ENCODE results near the gene DIDO1. TPM values are rescaled to one million over a fixed set of nuclear protein-coding genes. Genes with fewer than 3 reads are reported as not detected.
"Not testable (repeated sequence)": the region's sequence is repeated elsewhere in the genome, so short reads cannot be mapped to it uniquely, and the experiment has no call there.

Gene DIDO1
- total RNA-seq, 2 donors from 2014 or later, result 58.3 to 65.7 TPM

DNA sequence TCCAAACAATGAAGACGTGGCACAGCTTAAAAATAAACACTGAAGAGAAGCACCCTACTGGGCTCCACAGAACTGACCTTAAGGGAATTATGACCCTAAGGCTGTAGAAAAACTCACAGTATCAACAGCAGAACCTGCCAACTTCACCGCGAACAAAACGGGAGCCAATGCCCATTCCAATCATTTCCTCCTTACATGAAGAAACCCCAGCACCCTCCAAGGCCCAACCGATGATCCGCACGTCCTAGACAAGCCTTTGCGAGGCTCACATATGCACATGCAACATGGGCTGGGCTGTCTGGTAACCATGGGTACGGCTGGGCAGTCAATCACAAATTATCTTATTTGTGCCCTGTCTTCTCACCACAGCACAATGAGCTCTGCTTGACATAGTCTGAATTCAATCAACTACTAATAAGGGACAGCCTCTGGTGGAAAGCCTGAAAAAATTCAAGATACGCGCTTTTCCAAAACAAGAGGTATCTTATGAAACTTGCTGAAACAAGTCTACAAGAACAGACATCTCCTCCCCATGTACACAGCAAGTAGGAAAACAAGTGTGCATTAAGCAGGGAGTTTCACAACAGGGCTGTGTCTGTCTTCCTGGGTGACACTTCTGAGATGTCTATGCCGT lies 1.7 kb downstream of the DIDO1 start:
- peaks cover 56% of the 10 kb centered on the region for H3K4me1 Mint-ChIP-seq
- peak overlapping the region; percentile 91 for H3K4me3 Mint-ChIP-seq
- H3K9me3 ChIP-seq (ENCODE audit: control insufficient read depth, low read length, poor library complexity, severe bottlenecking), result no peaks in the 10 kb centered on the region
- ATAC-seq (peak; percentile 23), DNase-seq (peak in 1 of 3 donors; percentile 42)
- H3K27me3 Mint-ChIP-seq, result no peaks in the 10 kb centered on the region
- H3K27ac Mint-ChIP-seq, result peak overlapping the region; percentile 98
- H3K36me3 Mint-ChIP-seq (ENCODE audit: low read depth), result peaks cover 2% of the 10 kb centered on the region

DNA sequence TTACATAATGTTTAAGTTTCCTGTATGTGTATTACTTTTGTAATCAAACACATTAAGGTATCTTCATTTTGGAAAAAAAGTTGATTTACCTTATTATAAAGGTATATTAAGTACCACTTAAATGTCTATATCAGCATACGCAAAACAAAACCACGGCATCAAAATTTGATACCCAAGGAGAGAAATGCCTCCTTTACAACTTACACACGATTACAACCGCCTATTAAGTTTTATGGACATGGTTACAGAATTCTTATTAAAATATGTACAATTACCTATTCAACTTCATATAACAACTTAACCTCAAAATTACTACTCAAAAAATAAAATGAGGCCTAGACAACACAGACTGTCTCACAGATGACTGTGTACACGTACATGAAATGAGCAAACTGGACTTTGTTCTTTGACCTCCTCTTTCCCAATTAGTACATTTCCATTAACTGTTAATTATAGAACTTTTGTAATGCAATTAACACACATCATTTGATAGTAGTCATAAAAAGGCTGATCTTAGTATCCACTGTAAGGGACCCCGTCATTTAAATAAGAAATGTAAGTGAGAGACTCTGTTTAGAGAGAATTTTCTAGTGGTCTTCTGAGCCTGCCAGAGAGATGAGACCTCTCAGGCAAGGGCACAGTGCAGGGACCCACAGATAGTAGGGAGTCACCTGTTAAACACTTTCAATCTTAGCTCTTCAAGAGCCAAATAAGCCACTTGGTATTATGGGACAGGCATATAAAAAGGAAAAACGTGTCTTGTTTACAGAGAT lies 2.5 kb downstream of the DIDO1 start:
- H3K4me1 Mint-ChIP-seq, result peaks cover 60% of the 10 kb centered on the region

DNA sequence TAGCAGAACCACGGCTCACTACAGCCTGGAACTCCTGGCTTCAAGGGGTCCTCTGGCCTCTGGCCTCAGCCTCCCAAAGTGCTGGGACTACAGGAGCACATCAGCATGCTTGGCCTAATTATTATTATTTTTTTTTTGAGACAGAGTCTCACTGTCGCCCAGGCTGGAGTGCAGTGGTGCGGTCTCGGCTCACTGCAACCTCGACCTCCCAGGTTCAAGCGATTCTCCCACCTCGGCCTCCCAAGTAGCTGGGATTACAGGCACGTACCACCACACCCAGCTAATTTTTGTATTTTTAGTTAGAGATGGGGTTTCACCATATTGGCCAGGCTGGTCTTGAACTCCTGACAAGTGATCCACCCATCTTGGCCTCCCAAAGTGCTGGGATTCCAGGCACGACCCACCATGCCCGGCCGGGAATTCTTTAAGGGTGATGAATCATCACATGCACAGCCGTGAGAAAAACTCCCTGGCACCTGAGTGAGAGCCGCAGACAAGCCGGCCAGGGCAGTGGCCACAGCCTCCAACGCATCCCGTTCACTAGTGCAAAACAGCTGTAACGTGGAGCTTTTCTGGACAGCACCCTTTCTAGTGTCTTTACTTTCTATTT lies 3.1 kb downstream of the DIDO1 start:
- Mint-ChIP-seq H3K4me1 (peaks cover 62% of the 10 kb centered on the region), H3K27ac (peak overlapping the region; percentile 98), H3K4me3 (peak overlapping the region; percentile 88)
- not testable (repeated sequence) for H3K27me3 Mint-ChIP-seq; H3K9me3 ChIP-seq (ENCODE audit: control insufficient read depth, low read length, poor library complexity, severe bottlenecking); ATAC-seq; DNase-seq; H3K36me3 Mint-ChIP-seq (ENCODE audit: low read depth)

More for the DNA sequence above, 2.5 kb downstream of the DIDO1 start:
- peak overlapping the region; percentile 98 for H3K27ac Mint-ChIP-seq
- H3K27me3 Mint-ChIP-seq, result no peaks in the 10 kb centered on the region
- H3K36me3 Mint-ChIP-seq (ENCODE audit: low read depth), result peaks cover 2% of the 10 kb centered on the region
- H3K9me3 ChIP-seq (ENCODE audit: control insufficient read depth, low read length, poor library complexity, severe bottlenecking), result no peaks in the 10 kb centered on the region
- peak overlapping the region; percentile 91 for H3K4me3 Mint-ChIP-seq
- DNase-seq (no peak), ATAC-seq (no peak)

DNA sequence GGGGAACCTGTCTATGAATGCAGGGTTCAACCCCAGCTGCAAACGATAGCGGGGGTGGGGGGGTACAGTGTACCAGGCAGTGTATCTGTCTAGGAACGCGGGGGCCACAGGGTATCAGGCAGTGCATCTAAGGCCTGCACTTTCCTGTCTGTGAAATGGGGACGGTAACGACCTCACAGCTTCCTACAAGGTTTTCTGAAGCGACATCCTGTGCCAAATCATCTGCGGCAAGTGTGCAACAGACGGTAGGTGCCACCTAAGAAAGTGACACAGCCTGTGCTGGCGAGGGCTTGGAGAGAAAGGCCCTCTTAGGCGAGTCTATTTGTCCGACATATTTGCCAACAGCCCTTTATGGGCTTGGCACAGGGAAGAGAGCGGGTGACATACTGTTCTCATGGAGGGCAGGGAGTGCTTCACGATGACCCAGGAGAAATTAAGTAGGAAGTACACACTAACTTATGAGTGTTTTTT lies 3.8 kb downstream of the DIDO1 start:
- no peaks in the 10 kb centered on the region for H3K9me3 ChIP-seq (ENCODE audit: control insufficient read depth, low read length, poor library complexity, severe bottlenecking)
- peak; percentile 13 for ATAC-seq
- no peaks in the 10 kb centered on the region for H3K27me3 Mint-ChIP-seq
- H3K4me1 Mint-ChIP-seq, result peaks cover 62% of the 10 kb centered on the region
- peak in 2 of 3 donors; percentile 22 to 37 for DNase-seq
- H3K4me3 Mint-ChIP-seq, result peak overlapping the region; percentile 88
- H3K27ac Mint-ChIP-seq, result peak overlapping the region; percentile 98
- peaks cover 2% of the 10 kb centered on the region for H3K36me3 Mint-ChIP-seq (ENCODE audit: low read depth)

DNA sequence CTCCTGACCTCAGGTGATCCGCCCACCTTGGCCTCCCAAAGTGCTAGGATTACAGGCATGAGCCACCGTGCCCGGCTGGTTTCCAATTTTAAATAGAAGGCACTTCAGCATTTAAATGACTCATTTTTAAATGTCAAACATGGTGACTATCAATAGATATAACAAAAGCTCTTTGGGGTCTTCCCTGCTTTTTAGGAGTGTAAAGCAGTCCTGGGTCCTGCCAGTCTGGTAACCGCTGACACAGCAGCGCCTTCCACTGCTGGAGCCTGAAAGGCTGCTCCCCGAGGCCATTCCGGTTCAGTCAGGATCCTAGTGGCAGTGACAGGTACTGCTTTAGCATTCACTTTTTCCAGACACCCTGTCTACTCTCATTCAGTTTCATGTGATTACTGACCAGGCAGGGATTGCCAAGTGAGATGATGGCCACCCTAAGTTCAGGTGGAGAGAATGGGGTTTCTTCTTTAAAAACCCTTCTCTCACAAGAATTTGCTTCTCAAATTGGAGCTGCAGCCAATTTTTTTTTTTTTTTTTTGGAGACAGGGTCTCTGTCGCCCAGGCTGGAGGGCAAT lies 5.1 kb downstream of the DIDO1 start:
- H3K4me3 Mint-ChIP-seq, result peak overlapping the region; percentile 86
- DNase-seq (peak; percentile 43 to 53 (median 45)), ATAC-seq (peak; percentile 56)
- peak overlapping the region; percentile 96 for H3K27ac Mint-ChIP-seq
- H3K9me3 ChIP-seq (ENCODE audit: control insufficient read depth, low read length, poor library complexity, severe bottlenecking), result no peaks in the 10 kb centered on the region
- peaks cover 67% of the 10 kb centered on the region for H3K4me1 Mint-ChIP-seq
- no peaks in the 10 kb centered on the region for H3K27me3 Mint-ChIP-seq
- H3K36me3 Mint-ChIP-seq (ENCODE audit: low read depth), result peaks cover 2% of the 10 kb centered on the region

DNA sequence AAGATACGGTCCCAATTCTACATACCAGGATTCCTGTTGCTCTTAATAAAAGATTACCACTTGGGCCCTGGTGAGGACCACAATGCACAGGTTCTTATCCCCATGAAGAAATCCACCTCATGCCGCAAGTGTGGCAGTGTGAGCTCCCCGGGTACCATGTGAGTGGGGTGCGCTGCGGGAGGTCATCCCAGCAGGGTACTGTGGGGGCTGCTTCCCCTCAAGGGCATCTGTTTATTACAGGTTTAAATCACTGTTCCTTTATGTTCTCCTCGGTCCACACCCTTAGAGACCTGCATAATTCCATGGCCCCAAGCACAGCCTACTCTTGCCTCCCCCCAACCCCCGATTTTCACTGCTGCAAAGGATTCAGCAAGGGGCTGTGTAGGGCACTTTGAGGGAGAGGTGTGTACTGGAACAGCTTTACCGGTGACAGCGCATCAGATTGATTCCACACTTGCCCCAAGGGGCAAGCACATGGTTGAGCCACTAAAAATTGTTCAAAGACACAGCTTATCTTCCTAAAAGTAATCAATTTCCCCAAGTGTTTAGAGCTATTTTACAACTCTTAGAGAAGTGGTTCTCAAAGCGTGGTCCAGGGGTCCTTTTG lies 6.2 kb downstream of the DIDO1 start:
- Mint-ChIP-seq H3K27me3 (no peaks in the 10 kb centered on the region), H3K4me3 (peak overlapping the region; percentile 92), H3K36me3 (ENCODE audit: low read depth) (peaks cover 2% of the 10 kb centered on the region), H3K27ac (peak overlapping the region; percentile 96), H3K4me1 (peaks cover 67% of the 10 kb centered on the region)
- DNase-seq (no peak), ATAC-seq (no peak)
- H3K9me3 ChIP-seq (ENCODE audit: control insufficient read depth, low read length, poor library complexity, severe bottlenecking), result no peaks in the 10 kb centered on the region

DNA sequence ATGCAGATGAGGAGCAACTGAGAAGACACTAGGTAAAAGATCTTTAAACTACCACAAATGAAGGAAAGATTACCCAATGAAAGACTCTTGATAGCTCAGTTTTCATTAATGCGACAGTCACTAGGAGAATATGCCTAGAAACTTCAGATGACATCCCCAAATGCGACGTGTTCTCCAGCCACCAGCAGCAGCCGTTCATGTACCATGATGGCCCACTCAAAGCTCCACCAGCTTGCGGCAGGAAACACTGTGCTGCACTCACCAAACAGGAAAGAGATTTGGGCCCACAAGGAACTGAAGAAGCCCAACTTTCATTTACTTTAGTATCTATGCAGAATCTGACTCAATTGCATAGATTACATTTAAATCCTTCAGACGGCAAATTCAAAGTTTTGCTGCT lies 7.5 kb downstream of the DIDO1 start:
- peak; percentile 73 for ATAC-seq
- H3K4me3 Mint-ChIP-seq, result peak overlapping the region; percentile 92

DNA sequence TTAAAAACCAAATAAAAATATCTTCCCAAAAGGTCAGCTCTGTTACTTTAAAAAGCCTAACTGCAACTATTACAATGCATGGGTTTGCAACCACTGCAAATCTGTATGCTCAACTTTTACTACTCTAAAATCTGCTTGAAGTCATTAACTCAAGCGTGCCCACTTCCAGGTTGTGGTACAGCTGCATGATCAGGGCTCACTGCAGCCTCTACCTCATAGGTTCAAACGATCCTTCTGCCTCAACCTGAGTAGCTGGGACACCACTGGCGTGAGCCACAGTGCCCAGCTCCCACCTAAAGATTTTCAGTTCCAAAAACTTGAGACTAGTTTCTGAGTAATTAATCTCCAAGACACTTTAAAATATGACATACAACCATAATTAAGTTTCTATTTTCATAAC lies 8.2 kb downstream of the DIDO1 start:
- H3K4me3 Mint-ChIP-seq, result peak overlapping the region; percentile 92
- H3K4me1 Mint-ChIP-seq, result peaks cover 67% of the 10 kb centered on the region
- ATAC-seq, result peak; percentile 51
- no peaks in the 10 kb centered on the region for H3K9me3 ChIP-seq (ENCODE audit: control insufficient read depth, low read length, poor library complexity, severe bottlenecking)
- H3K36me3 Mint-ChIP-seq (ENCODE audit: low read depth), result peaks cover 2% of the 10 kb centered on the region
- no peak for DNase-seq
- no peaks in the 10 kb centered on the region for H3K27me3 Mint-ChIP-seq
- H3K27ac Mint-ChIP-seq, result peak overlapping the region; percentile 96

More for the DNA sequence above, 7.5 kb downstream of the DIDO1 start:
- H3K27me3 Mint-ChIP-seq, result no peaks in the 10 kb centered on the region
- DNase-seq, result peak in 1 of 3 donors; percentile 35
- peaks cover 2% of the 10 kb centered on the region for H3K36me3 Mint-ChIP-seq (ENCODE audit: low read depth)
- H3K9me3 ChIP-seq (ENCODE audit: control insufficient read depth, low read length, poor library complexity, severe bottlenecking), result no peaks in the 10 kb centered on the region
- peaks cover 65% of the 10 kb centered on the region for H3K4me1 Mint-ChIP-seq
- H3K27ac Mint-ChIP-seq, result peak overlapping the region; percentile 96

DNA sequence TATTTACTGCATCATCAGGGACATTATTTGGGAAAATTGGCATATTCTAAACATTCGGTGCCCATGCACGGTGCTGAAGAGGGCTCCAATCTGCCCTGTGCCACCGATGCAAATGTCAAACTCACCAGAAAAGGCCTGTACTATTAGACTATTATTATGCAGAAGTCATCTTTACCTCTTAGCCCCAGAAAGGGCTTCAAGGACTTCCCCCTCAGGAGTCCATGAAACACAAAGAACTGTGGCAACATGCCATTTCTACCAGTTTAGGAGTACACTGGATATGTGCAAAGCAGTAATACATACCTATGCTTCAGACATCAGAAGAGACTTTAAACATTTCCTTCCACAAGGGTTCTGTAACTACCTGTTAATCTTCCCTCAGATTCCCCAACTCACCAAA lies 8.6 kb downstream of the DIDO1 start:
- no peaks in the 10 kb centered on the region for H3K27me3 Mint-ChIP-seq
- H3K4me3 Mint-ChIP-seq, result peak overlapping the region; percentile 92
- H3K36me3 Mint-ChIP-seq (ENCODE audit: low read depth), result peaks cover 2% of the 10 kb centered on the region
- ATAC-seq (no peak), DNase-seq (no peak)
- H3K9me3 ChIP-seq (ENCODE audit: control insufficient read depth, low read length, poor library complexity, severe bottlenecking), result no peaks in the 10 kb centered on the region
- H3K4me1 Mint-ChIP-seq, result peaks cover 68% of the 10 kb centered on the region
- peak overlapping the region; percentile 96 for H3K27ac Mint-ChIP-seq

DNA sequence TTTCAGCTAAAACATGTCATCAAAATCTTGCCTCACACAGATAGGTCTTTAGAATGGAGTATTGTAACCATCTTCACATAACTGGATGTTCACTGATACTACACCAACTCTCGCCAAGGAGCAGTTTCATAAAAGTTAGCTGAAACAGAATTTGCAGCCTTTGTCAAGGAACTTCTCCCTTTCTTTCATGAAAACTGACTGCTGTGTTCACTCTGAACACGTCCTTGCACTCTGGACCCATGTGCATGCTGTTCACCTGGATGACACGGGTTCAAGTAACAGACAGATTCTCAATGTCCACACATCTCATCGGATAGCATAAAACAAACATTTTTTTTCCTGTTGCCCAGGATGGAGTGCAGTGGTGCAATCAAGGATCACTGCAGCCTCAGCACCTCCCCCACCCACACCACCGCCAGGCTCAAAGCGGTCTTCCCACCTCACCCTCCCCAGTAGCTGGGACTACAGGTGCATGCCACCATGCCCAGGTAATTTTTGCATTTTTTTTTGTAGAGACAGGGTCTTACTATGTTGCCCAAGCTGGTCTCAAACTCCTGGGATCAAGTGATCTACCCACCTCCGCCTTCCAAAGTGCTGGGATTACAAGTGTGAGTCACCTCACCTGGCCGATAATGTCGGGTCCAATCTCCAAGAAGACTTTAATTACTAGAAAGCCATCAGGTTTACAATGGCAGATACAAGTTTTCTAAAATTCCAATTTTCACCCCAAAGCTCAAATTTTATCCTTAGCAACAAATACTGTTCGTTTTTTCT lies 9.4 kb downstream of the DIDO1 start:
- no peaks in the 10 kb centered on the region for H3K27me3 Mint-ChIP-seq
- no peaks in the 10 kb centered on the region for H3K9me3 ChIP-seq (ENCODE audit: control insufficient read depth, low read length, poor library complexity, severe bottlenecking)
- peak overlapping the region; percentile 67 for H3K27ac Mint-ChIP-seq
- H3K4me3 Mint-ChIP-seq, result peak overlapping the region; percentile 79
- DNase-seq, result no peak
- H3K4me1 Mint-ChIP-seq, result peaks cover 61% of the 10 kb centered on the region
- H3K36me3 Mint-ChIP-seq (ENCODE audit: low read depth), result peaks cover 2% of the 10 kb centered on the region
- no peak for ATAC-seq

DNA sequence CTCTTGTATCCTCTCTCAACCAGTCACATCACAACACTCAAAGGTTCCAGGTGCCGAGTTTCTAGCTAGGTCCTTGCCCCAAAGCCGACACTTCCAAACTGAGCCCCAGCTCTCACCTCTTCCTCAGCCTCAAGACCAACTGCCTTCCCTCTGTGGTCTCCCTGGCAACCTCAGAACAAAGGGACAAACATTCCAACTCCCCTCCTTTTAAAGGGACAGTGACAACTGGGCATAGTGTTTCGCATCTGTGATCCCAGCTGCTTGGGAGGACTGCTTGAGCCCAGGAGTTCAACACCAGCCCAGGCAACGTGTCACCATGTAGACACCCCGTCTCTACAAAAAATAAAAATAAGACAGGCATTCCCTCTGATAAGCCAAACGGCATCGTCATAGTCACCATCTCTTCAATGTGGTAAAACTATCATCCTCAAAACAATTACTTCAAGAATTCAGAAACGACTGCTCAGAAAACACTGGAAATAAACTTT lies 11.3 kb downstream of the DIDO1 start:
- H3K27ac Mint-ChIP-seq, result peak overlapping the region; percentile 90
- ATAC-seq, result peak; percentile 29
- no peak for DNase-seq
- H3K27me3 Mint-ChIP-seq, result no peaks in the 10 kb centered on the region
- H3K4me3 Mint-ChIP-seq, result peak overlapping the region; percentile 53
- peaks cover under 1% of the 10 kb centered on the region for H3K36me3 Mint-ChIP-seq (ENCODE audit: low read depth)
- peaks cover 56% of the 10 kb centered on the region for H3K4me1 Mint-ChIP-seq
- H3K9me3 ChIP-seq (ENCODE audit: control insufficient read depth, low read length, poor library complexity, severe bottlenecking), result no peaks in the 10 kb centered on the region

DNA sequence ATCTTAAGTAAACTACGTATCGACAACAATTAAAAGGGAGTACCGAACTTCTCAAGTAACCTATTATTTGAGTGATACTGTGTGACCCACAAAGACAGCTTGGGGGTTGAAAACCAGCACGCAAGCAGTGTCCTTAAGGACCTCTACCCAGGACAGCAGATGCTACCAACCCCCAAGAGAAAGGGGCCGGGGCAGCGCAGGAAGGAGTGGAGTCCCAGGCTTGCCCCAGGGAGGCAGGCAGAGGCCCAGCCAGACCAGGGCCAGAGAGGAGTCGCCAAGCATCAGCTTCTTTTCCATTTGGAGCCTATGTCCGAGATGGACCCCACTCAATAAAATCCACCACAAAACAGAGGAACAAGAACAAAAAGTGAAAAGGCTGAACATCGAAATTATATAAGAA lies 11.9 kb downstream of the DIDO1 start:
- peaks cover 5% of the 10 kb centered on the region for H3K36me3 Mint-ChIP-seq (ENCODE audit: low read depth)
- H3K9me3 ChIP-seq (ENCODE audit: control insufficient read depth, low read length, poor library complexity, severe bottlenecking), result no peaks in the 10 kb centered on the region
- no peak for DNase-seq

More for the DNA sequence above, 11.9 kb downstream of the DIDO1 start:
- ATAC-seq, result no peak
- Mint-ChIP-seq H3K27ac (peak overlapping the region; percentile 90), H3K4me3 (no peak overlapping the region), H3K27me3 (no peaks in the 10 kb centered on the region), H3K4me1 (peaks cover 55% of the 10 kb centered on the region)
